HG02938 (cell line): Measurements from ENCODE around the gene ACVR1.

Experiments used
- ATAC-seq: cut with Tn5 transposase; IDR thresholded peaks from one replicate; pipeline ENCODE4 v1.9.1; 2021; ENCODE audit warnings: mild to moderate bottlenecking, moderate library complexity; ENCODE audit not compliant: unreplicated experiment

Gene ACVR1

DNA sequence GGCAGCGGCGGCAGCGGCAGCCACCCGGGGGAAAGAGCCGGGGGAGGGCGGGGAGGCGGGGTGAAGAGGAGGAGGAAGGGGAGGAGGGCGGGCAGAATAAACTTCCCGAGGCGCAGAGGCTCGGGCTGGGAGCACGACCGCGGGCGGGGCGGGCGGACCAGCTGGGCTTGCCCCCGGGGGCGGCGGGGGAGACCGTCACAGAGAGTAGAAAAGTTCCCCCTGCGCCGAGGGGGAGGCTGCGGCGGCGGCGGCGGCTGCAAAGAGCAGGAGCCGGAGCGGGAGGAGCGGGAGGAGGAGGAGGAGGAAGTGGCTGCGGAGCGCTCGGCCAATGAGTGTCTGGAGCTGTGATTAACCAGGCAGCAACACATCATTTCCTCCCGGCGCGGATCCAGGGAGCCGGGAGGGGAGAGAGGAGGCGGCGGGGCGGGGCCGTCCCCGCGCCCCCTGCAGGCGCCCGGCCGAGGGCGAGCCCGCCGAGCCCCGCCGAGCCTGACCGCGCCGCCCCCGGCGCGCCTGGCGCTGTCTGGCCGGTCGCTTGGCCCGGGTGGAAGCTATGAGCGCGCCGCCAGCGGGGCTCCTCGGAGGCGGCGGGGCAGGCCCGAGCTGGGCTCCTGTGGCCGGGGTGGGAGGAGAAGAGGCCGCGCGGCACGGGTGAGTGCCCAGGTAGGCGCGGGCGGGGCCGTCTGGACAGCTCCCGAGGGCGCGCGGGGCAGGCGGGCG, at the start of gene ACVR1:
Gene ACVR1, minus strand, starts transcription at position 265 of the 720 bp plus-strand sequence. CDS start 76,837 bp downstream, outside the sequence.
- ATAC-seq, result peak; percentile 79

DNA sequence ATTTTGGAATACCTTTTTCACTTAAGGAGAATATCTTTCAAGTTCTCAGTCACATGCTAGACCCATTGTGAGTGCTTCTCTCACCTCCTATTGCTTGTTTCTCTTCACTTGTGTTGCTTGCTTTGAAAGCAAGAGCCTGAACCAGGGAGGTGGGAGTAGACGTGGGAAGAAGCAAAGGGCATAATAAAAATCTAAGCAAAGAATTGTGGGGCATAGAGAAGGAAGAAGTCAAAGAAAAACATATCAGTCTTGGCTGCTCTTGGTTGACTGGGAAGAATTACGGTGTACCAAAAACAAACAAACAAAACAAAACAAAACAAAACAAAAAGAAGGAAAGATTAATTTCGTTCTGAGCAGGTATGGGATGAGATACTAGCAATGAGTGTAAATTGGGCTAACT, 48.9 kb upstream of the ACVR1 start:
- ATAC-seq, result no peak

DNA sequence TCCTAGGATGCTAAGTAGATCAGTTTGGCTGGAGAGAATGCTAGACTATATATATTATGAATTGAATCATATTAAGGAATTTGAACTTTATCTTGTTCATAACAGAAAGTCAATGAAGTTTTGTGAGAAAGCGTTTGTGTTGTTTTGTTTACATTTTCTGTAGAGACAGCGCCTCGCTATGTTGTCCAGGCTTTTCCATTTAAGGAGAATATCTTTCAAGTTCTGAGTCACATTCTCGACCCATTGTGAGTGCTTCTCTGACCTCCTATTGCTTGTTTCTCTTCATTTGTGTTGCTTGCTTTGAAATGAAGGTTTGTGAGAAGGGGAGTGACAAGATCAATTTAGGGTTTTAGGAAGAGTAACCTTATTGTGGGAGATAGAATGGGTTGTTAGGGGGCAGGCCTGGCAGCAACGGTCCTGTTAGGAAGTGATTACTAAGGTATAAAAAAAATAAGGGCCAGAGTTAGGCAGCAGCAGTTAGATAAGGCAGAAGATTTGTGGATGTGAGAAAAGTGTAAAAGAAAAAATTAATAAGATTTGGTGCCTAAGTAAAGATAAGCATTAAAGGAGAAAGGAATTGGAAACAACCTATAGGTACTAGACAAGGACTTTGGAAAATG, 47.6 kb upstream of the ACVR1 start:
- ATAC-seq, result no peak

DNA sequence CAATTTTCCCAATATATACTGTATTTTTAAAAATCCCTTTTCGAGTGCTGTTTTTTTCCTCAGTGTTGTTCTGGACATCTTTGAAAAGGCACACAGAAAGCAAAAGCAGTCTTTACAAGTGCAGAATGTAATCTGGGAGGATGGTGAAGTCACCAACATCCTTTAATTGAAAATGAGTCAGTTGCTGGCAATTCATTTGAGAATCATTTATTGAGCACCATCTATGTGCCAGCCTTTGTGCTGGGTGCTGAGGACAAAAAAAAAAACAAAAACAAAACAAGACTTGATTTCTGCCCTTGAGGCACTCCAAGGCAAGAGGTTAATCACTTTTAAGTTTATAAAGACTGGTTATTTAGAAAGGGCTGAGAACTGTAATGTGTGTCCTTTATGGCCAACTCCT, 46.7 kb upstream of the ACVR1 start:
- ATAC-seq, result no peak

DNA sequence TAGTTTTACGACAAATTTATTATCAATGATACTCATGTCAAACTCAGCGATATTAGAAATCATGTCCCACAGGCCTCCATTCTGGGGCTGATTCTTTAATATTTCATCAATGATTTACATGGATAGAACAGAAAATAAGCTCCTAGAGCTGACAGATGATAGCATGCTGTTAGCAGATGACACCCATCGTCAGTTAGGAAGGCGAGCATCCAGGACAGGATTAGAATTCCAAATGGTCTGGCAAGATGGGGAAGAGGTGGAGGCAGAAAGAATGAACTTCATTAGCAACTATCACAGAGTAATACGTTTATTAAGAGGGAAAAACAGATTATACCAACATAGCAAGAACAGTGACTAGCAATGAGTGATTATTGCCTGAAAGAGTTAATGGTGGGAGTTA, 46.2 kb upstream of the ACVR1 start:
- ATAC-seq, result no peak

DNA sequence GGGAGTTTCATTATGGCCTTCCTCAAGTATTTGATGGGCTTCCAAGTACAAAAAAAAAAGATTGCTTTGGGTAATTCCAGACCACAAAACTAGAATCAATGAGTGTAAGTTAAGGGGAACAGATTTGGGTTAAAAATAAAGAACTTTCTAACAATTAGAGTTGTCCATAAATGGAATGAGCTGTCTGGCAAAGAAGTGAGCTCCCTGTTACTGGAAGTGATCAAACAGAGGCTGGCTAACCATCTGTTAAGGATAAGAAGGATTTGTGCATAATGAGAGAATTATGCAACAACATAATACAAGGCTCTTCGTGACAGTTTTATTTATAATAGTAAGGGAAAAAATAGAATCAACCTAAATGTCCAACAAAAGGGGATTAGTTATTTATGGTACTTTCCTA, 44.6 kb upstream of the ACVR1 start:
- no peak for ATAC-seq

DNA sequence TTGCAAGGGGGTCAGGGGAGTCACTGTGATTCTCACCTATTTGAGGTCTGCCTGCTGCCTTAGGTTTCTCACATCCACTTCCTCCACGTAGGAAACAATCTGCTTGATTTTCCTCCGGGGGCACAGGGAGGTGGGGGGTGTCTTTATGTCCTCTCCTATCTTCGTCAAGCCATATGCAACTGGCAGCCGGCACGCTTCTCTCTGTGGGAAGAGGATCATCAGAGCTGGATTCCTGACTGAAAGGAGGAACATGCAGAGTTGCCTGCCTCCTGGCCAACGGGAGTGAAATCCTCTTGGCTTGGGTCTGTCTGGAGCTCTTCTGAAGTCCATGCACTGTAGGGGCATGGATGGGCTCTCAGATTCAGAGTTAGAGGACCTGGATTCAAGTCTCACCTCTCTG, 43.1 kb upstream of the ACVR1 start:
- ATAC-seq, result no peak

DNA sequence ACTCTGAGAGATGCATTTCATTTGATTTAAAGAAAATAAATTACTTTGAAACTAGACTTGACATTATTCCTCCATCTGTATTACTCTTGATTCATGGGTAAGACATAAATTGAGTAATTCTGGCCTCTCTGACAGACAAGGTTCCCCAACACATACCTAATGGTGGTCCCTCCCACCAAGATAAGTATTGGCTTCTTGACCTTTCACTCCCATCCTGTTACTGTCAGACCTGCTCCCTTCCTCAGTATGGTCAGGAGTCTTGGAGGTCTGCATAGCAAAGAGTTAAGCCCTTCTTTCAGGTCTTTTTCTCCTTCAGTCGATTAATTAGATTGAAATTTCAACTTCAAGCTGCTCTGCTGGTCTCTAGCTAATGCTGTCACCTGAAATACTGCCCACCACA, 42.2 kb upstream of the ACVR1 start:
- no peak for ATAC-seq

DNA sequence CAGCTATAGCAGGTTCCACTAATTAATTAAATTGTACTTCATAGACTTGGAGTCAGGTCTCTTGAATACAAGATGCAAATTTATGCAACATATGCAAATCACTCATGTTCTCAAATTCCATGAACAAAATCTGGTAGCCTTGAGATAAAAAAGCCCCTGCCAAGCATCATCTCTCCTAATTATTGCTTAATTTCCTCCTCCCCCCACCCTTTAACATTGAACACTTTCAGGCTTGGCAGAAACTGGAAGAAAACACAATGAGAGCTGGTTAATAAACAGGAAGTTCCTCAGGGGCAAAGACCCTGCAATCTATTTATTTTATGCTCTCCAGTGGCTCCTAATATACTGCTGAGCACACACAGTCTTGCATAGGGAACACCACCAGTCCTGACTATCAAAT, 35.6 kb upstream of the ACVR1 start:
- ATAC-seq, result no peak

DNA sequence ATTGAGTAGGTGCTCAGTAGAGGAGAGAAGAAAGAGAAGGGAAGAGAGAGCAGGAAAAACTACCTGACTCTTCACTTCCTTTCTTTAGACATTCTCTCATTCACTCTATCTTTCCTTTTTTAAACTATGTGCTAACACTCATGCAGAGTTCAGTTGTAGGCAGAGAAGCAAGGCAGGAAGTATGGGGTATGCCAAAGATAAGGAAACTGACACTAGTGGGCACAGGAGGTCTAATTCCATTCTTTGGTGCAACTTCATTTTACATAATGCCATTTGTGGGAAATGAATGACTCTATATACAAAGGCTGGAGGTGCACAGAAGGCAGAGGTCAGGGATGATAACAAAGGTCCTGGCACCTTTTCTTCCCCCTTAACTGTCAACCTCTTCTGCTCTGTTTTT, 35.1 kb upstream of the ACVR1 start:
- no peak for ATAC-seq

DNA sequence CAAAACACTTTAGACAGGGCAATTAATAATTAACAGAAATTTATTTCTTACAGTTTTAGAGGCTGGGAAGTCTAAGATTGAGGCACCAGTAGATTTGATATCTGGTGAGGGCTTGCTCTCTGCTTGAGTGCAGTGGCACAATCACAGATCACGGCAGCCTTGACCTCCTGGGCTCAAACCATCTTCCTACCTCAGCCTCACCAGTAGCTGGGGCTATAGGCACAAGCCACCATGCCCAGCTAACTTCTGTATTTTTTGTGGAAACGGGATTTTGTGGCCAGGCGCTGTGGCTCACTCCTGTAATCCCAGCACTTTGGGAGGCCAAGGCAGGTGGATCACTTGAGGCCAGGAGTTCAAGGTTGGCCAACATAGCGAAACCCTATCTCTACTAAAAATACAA, 29.0 kb upstream of the ACVR1 start:
- no peak for ATAC-seq

DNA sequence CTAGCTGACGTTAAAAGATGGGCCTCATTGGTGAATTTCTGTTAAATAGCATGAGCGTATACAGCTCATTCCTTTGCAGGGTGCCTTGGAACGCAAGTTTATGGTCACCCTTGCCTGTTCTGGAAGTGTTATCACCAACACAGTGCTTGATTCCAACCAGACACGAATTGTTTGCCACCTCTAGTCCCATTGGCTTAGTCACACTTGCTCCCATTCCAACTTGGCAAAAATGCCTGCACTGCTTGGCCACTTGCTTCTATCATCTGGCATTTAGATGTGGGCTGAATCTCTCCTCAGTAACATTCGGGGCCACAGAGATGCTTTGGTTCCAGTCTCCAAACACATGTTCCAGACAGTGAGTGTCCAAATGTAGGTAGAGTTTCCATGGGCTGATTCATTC, 27.5 kb upstream of the ACVR1 start:
- no peak for ATAC-seq

DNA sequence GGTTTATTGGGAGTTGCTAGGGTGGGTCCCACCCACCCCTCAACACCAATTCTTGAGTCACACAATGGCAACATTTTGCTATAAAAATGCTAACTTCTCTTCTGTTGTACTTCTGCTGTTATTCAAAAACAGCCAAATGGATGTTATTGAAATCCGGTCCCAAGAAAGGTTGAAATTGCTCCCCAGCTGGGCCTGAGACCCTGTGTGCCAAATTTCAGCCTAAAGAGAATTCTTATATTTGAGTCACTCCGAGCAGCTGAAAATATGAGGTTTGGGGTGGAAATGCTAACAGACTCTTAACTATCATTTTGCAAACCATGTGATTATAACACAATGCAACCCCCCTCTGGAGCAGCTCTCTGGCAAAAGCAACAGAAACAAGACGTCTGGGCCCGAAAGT, 27.0 kb upstream of the ACVR1 start:
- no peak for ATAC-seq

DNA sequence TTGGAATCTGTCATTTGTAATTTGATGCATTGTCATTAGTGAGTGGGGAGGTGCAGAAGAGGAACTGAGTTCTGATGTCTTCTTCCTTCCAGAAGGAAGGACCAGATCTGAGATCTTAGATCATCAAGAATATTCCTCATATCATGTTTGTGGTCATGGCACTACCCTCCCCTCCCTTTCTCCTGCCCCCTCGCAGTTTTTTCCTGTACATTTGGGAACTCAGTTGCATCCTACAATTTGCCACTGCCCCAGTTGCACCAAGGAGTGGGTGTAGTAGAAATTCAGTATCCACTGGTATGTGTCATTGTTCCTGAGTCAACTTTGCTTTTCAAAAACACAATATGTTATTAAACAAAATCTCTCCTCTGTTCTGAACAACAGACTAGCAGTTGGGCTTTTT, 26.6 kb upstream of the ACVR1 start:
- no peak for ATAC-seq

DNA sequence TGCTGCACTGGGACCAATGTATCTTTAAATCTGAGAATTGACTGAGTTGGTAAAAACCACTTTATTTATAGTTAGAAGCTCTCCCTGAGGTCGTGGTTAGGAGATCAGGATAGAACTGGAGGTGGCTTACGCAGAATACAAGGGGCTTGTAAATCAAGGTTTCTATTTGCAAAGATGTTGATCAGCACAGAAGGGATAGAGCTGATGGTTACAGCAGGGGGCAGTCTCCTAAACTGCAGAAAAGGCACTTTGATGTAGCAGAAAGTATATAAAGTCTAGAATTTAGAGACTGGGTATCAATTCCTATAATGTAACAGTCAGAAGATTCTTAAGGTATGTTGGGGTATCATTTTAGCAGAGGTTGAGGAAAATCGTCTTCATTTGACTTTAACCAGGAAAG, 25.2 kb upstream of the ACVR1 start:
- ATAC-seq, result no peak

DNA sequence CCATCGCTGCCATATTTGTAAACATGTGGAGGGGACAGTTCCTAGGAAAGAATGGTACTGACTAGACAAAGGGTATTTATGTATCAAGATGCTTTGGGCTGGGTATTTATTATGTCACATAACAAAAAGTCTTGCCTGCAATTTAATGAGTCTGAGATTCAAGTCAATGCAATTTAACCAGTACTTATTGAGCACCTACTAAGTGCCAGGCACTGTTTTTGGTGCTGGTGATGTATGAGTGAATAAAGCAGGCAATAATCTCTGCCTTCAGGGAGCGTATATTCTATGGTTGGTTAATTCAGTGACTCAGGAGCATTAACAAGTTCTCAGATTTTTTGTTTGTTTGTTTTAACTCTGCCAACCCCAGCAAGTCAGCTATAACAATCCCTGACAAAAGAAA, 24.6 kb upstream of the ACVR1 start:
- ATAC-seq, result no peak

DNA sequence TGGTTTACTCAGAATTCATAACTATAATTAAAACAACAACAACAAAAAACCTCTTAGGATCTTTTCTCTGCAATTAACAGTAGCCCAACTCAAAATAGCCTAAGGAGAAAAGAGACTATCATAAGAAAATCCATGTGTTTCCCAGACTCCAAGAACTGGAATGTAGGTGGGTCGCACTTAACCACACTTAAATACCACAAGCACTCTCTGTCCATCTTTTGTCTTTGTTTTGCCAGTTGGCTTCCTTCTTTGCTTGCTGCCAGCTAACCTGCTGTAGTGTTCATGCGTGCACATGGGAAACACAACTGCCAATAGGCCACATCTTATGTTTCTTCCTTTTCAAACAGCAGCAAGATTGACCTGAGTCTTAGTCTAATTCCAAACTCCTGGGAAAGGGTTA, 24.1 kb upstream of the ACVR1 start:
- ATAC-seq, result no peak

DNA sequence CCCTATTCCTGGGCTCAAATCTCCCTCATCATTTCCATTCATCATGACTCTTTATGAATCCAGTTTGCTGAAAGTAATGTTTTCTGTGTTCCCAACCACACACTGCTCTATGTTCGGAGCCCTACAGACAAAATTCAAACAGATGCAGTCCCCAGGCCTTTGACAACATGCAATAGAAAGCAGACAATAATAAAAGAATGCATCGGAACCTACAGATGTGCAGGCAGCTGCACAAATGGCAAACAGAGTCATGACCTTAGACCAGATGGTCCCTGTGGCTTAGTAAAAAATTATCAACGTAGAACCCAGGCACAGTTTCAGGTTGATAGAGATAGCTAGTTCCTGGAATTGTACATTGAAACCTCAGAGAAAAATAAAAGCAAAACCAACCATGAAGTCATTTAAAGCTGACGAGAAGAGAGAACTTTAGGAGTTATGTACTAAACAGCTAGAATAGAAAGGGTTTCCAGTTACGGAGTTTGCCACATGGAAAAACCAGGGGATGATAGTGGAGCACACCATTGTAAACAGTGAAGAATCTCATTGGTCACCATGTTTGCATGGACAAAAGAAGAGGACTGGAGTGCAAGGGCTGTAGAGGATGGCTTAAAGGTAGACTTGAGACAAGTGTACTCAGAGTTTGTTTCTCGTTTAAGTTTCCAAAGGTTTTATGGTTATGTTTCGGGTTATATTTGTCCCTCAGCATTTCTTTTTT, 23.2 kb upstream of the ACVR1 start:
- ATAC-seq, result peak; percentile 71

DNA sequence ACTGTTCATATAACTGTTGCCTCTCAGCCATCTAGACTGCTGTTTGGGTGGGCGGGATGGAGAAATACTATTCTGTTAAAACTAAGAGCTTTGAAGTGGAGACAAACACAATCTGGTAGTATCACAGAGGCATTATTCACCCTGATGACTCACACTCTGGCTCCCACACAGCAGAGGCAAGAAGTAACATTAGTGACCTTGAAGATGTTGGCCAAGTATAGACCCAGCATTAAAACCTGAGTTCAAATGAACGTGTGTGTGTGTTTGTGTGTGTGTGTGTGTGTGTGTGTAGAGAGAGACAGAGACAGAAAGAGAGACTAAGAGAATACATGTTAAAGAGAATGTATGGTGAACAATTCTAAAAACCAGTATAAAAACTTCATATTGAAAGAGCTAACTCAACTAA, 22.5 kb upstream of the ACVR1 start:
- ATAC-seq, result no peak

DNA sequence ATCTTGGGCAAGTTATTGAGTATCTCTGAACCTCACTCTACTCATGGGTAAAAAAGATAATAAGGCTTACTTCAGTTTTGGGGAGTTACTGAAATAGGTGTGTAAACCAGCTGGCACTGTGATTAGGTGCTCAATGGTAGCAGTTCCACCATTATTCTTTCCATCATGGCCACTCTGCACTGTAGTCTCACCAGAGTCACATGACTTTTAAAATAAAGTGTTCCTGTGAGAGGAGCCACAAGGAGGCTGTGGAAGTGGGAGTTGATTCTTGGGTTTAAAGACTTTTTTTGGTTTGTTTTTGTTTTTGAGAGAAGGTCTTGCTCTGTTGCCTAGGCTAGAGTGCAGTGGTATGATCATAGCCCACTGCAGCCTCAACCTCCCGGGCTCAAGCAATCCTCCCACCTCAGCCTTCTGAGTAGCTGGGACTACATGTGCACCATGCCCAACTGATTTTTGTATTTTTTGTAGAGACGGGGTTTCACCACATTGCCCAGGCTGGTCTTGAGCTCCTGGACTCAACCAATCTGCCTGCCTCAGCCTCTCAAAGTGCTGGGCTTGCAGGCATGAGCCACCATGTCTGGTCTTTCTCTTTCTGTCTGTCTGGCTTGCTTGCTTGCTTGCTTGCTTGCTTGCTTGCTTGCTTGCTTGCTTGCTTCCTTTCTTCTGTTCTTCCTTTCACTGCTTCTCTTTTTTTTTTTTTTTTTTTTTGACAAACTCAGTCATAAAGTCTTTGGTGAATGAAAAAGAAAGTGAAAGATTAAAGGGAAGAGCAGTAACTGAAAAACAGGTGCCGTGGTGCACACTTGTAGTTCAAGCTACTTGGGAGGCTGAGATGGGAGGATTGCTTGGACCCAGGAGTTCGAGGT, 21.2 kb upstream of the ACVR1 start:
- ATAC-seq, result peak; percentile 44

DNA sequence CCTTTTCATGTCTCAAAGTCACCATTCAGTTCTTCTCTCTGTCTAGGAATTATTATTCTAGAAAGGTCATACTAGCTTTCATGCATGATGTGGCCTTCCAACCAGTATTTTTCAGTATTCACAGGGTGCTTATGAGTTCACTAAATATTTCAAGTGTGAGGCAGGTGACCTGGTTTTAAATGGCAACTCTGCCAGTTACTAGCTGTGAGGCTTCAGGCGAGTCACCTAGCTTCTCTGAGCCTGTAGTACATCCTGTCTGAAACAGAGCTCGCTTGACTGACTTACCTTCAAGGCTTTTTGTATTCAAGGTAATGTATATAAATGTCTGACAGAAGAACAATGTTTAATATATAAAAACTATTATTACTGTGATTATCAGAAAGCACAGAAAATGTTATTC, 19.4 kb upstream of the ACVR1 start:
- ATAC-seq, result no peak
